Suprapubic skin (tissue), 4 donors: ENCODE results near the gene MNAT1.
"Not testable (repeated sequence)": the region's sequence is repeated elsewhere in the genome, so short reads cannot be mapped to it uniquely, and the experiment has no call there.

Experiments used
- EP300 ChIP-seq: sonication (generic); formaldehyde crosslinking; IDR thresholded peaks from one replicate; pipeline ENCODE4 v1.6.1; 2017; ENCODE audit warnings: antibody characterized with exemption
- POLR2A ChIP-seq, 2 donors: fragments of 450-650 bp; IDR thresholded peaks; one replicate each; pipeline ENCODE4 v1.6.1; 2017; ENCODE audit warnings: antibody characterized with exemption in 2 of 2, mild to moderate bottlenecking in 2 of 2, moderate library complexity in 2 of 2
- POLR2AphosphoS5 ChIP-seq, 3 donors: sonication (generic); formaldehyde crosslinking; IDR thresholded peaks; one replicate each; pipeline ENCODE4 v1.6.1; 2017; ENCODE audit warnings: antibody characterized with exemption in 3 of 3
- TF ChIP-seq, protein P1 (sequence below), 2 donors: fragments of 200-600 bp in 1 of 2; fragments of 450-650 bp in 1 of 2; sonication (generic) in 1 of 2; IDR thresholded peaks; one replicate each; pipeline ENCODE4 v1.5.1; 2016 to 2019; ENCODE audit warnings: antibody characterized with exemption in 2 of 2, mild to moderate bottlenecking in 1 of 2, moderate library complexity in 1 of 2

DNA sequence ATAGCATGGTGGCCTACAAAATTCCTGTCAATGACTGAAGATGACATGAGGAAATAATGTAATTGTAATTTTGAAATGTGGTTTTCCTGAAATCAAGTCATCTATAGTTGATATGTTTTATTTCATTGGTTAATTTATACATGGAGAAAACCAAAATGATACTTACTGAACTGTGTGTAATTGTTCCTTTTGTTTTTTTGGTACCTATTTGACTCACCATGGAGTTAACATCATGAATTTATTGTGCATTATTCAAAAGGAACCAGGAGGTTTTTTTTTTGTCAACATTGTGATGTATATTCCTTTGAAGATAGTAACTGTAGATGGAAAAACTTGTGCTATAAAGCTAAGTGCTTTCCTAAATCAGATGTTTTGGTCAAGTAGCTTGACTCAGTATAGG is 46.0 kb downstream of the MNAT1 start:
- TF ChIP-seq EP300; POLR2A (IDR thresholded peaks at IDR 0.05); POLR2AphosphoS5 (IDR thresholded peaks at IDR 0.05): not testable (repeated sequence)
- TF ChIP-seq, protein P1, sequence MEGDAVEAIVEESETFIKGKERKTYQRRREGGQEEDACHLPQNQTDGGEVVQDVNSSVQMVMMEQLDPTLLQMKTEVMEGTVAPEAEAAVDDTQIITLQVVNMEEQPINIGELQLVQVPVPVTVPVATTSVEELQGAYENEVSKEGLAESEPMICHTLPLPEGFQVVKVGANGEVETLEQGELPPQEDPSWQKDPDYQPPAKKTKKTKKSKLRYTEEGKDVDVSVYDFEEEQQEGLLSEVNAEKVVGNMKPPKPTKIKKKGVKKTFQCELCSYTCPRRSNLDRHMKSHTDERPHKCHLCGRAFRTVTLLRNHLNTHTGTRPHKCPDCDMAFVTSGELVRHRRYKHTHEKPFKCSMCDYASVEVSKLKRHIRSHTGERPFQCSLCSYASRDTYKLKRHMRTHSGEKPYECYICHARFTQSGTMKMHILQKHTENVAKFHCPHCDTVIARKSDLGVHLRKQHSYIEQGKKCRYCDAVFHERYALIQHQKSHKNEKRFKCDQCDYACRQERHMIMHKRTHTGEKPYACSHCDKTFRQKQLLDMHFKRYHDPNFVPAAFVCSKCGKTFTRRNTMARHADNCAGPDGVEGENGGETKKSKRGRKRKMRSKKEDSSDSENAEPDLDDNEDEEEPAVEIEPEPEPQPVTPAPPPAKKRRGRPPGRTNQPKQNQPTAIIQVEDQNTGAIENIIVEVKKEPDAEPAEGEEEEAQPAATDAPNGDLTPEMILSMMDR (IDR thresholded peaks at IDR 0.05): not testable (repeated sequence)
